Measurements from ENCODE around the gene OR2D2. TPM values are rescaled to one million over a fixed set of nuclear protein-coding genes. Genes with fewer than 3 reads are reported as not detected.
A peak's percentile ranks its signal among the peaks of the same experiment; 100 is the strongest.

OR2D2 gene, protein sequence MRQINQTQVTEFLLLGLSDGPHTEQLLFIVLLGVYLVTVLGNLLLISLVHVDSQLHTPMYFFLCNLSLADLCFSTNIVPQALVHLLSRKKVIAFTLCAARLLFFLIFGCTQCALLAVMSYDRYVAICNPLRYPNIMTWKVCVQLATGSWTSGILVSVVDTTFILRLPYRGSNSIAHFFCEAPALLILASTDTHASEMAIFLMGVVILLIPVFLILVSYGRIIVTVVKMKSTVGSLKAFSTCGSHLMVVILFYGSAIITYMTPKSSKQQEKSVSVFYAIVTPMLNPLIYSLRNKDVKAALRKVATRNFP
- polyA plus RNA-seq (2013, experiment 1 of 4), result not detected
- polyA plus RNA-seq (2013, experiment 2 of 4), result not detected
- polyA plus RNA-seq (2013, experiment 3 of 4), result not detected
- not detected for polyA plus RNA-seq (2013, experiment 4 of 4)

DNA sequence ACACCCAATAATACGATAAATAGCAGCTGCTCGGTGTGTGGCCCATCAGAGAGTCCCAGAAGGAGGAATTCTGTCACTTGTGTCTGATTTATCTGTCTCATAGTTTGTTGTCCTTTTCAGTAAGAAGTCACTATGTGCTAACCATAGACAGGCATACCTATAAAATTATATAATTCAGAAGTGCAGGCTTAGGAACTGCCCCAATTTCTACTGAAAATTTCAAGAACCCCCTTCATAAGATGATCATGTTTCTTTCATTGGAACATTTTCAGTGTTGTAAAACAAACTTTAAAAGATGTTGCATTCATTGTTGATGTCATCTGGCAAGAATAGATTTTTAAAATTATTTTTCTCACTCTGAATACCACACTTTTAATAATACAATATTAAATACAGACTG lies at the start of gene OR2D2:
Gene OR2D2, minus strand, starts transcription at position 101 of the 400 bp plus-strand sequence. Its CDS starts 0 bp downstream, at position 101.
- Histone ChIP-seq H3K4me1 (ENCODE audit: control insufficient read depth, insufficient read depth, low read length) (no peaks in the 10 kb centered on the region), H3K4me3 (ENCODE audit: insufficient read depth, low read depth, low read length) (no peak within 1 kb of the TSS), H3K27ac (ENCODE audit: insufficient read depth, low read depth, low read length, poor library complexity, severe bottlenecking) (no peak within 1 kb of the TSS), H3K27me3 (ENCODE audit: control insufficient read depth, insufficient read depth, low read length, poor library complexity, severe bottlenecking) (no peaks in the 10 kb centered on the region), H3K9me3 (ENCODE audit: control insufficient read depth, low read length) (no peaks in the 10 kb centered on the region), H3K36me3 (ENCODE audit: control insufficient read depth, insufficient read depth, low read length) (no peaks in the 10 kb centered on the region)
- WGBS, 2 experiments, result 94 to 100% methylated on average over 2 of the region's 2 CpGs

DNA sequence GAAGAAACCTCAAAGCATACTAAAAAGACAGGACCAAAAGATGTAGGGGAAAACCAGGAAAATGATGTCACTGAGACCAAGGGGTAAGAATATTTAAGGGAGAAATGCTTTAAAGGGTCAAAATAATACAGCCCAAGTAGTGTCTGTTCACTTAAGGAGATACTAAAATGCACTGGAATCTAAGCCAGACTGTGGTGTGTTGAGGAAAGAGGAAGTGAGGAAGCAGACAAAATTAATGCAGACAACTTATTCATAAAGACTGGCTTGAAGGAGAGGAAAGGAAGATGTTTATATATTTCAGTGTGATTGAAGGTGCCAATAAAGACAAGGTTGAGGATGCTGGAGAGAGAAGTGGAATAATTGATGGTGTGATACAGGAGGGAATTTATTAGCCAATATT lies 49.7 kb upstream of the OR2D2 start:
- H3K27ac ChIP-seq (ENCODE audit: insufficient read depth, low read depth, low read length, poor library complexity, severe bottlenecking), result no peak overlapping the region
- no peaks in the 10 kb centered on the region for H3K27me3 ChIP-seq (ENCODE audit: control insufficient read depth, insufficient read depth, low read length, poor library complexity, severe bottlenecking)
- no peaks in the 10 kb centered on the region for H3K36me3 ChIP-seq (ENCODE audit: control insufficient read depth, insufficient read depth, low read length)
- no peaks in the 10 kb centered on the region for H3K9me3 ChIP-seq (ENCODE audit: control insufficient read depth, low read length)
- H3K4me3 ChIP-seq (ENCODE audit: insufficient read depth, low read depth, low read length), result no peak overlapping the region
- H3K4me1 ChIP-seq (ENCODE audit: control insufficient read depth, insufficient read depth, low read length), result no peaks in the 10 kb centered on the region

DNA sequence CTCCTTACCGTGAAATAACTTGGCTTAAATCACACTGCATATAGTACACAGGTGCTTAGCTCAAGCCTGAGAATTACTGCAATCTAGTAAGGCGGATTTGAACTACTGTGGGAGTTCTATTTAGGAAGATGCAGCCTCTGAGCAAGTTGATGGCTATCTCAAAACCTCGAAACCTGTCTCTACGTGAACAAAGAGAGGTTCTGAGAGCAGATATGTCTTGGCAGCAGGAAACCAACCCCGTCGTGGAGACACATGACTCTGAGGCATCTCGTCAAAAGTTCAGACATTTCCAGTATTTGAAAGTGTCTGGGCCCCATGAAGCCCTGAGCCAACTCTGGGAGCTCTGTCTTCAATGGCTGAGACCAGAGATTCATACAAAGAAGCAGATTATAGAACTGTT lies 39.8 kb upstream of the OR2D2 start:
- Histone ChIP-seq H3K4me1 (ENCODE audit: control insufficient read depth, insufficient read depth, low read length) (peaks cover 3% of the 10 kb centered on the region), H3K27me3 (ENCODE audit: control insufficient read depth, insufficient read depth, low read length, poor library complexity, severe bottlenecking) (peaks cover 6% of the 10 kb centered on the region), H3K9me3 (ENCODE audit: control insufficient read depth, low read length) (no peaks in the 10 kb centered on the region), H3K27ac (ENCODE audit: insufficient read depth, low read depth, low read length, poor library complexity, severe bottlenecking) (no peak overlapping the region), H3K4me3 (ENCODE audit: insufficient read depth, low read depth, low read length) (no peak overlapping the region), H3K36me3 (ENCODE audit: control insufficient read depth, insufficient read depth, low read length) (no peaks in the 10 kb centered on the region)
- 93 to 96% methylated on average over 7 of the region's 7 CpGs for WGBS, 2 experiments

DNA sequence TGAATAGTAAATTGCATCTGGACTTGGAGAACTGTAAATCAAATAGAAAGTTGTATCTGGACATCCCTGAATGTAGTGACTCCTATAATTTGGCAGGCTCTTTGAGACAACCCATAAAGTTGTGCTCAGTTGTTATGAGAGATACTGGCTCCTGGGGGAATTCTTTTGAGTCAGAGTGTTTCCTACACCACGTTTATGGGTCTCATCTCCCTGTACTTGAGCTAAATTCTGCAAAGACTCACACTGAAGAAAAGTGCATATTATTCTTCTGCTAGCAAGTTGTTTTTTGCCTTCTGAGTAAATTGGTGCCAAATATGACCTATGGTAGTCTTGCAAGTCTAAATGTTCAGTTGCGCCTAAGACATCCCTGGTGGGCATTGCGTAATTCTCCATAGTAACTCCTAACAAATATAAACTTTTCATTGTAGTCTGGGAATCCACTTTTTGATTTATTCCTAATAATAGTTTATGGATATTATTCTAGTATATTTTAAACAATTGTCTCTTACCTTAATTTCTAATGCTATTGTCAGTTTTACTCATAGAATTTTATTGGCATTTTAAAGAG lies 38.9 kb upstream of the OR2D2 start:
- Histone ChIP-seq H3K36me3 (ENCODE audit: control insufficient read depth, insufficient read depth, low read length) (no peaks in the 10 kb centered on the region), H3K27me3 (ENCODE audit: control insufficient read depth, insufficient read depth, low read length, poor library complexity, severe bottlenecking) (peaks cover 6% of the 10 kb centered on the region), H3K27ac (ENCODE audit: insufficient read depth, low read depth, low read length, poor library complexity, severe bottlenecking) (no peak overlapping the region), H3K9me3 (ENCODE audit: control insufficient read depth, low read length) (no peaks in the 10 kb centered on the region), H3K4me1 (ENCODE audit: control insufficient read depth, insufficient read depth, low read length) (peaks cover 4% of the 10 kb centered on the region), H3K4me3 (ENCODE audit: insufficient read depth, low read depth, low read length) (no peak overlapping the region)
- 92 to 94% methylated on average over 1 to 3 of the region's 3 CpGs for WGBS, 2 experiments

DNA sequence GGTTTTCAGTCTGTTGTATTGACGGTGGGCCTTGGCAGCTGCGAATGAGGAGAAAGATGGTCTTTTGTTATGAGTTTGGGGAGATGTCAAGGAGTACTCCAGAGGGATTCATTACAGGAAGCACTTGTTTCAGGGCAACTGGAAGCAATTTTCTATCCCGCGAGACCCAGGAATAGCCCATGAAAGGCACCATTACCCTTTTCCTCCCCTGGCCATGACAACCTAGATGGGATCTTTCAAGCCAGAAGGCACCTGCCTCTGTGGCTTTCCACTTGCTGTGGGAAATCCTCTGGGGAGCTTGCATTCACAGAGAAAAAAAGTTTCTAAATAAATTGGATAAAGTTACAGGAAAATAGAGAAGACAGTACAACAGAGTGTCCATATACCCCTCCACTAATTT lies 36.6 kb upstream of the OR2D2 start:
- no peak overlapping the region for H3K4me3 ChIP-seq (ENCODE audit: insufficient read depth, low read depth, low read length)
- H3K27me3 ChIP-seq (ENCODE audit: control insufficient read depth, insufficient read depth, low read length, poor library complexity, severe bottlenecking), result peaks cover 6% of the 10 kb centered on the region
- H3K4me1 ChIP-seq (ENCODE audit: control insufficient read depth, insufficient read depth, low read length), result peaks cover 4% of the 10 kb centered on the region
- 68 to 69% methylated on average over 4 of the region's 4 CpGs for WGBS, 2 experiments
- H3K9me3 ChIP-seq (ENCODE audit: control insufficient read depth, low read length), result no peaks in the 10 kb centered on the region
- H3K27ac ChIP-seq (ENCODE audit: insufficient read depth, low read depth, low read length, poor library complexity, severe bottlenecking), result no peak overlapping the region
- no peaks in the 10 kb centered on the region for H3K36me3 ChIP-seq (ENCODE audit: control insufficient read depth, insufficient read depth, low read length)

DNA sequence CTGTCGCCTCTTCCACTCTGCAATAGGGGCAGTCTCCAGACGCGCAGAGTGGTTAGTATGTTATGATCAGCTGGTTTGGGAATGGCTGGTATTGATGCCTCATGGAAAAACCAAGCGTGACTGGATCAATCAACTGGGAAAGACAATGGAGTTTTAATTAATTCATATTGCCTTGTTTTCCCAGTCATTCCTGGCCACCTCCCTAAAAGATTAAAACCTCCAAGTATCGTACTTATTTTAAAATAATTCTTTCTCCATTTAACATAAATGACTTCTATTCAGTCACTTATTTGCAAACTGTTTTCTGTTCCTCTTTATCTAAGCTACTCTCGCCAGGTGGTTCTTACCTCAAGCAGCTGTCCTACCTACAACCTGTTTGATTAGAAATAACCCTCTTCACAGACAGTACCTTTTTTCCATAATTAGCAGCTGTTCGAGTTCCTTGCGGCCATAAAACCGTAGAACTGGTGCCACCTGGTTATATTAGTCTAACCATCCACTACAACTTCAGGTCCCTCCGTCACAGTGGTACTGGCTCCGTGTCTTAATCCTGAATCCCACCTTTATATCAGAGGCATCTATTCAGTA lies 34.8 kb upstream of the OR2D2 start:
- Histone ChIP-seq H3K27ac (ENCODE audit: insufficient read depth, low read depth, low read length, poor library complexity, severe bottlenecking) (no peak overlapping the region), H3K27me3 (ENCODE audit: control insufficient read depth, insufficient read depth, low read length, poor library complexity, severe bottlenecking) (peaks cover 6% of the 10 kb centered on the region), H3K4me3 (ENCODE audit: insufficient read depth, low read depth, low read length) (peak overlapping the region; percentile 69), H3K9me3 (ENCODE audit: control insufficient read depth, low read length) (no peaks in the 10 kb centered on the region), H3K4me1 (ENCODE audit: control insufficient read depth, insufficient read depth, low read length) (peaks cover 4% of the 10 kb centered on the region), H3K36me3 (ENCODE audit: control insufficient read depth, insufficient read depth, low read length) (no peaks in the 10 kb centered on the region)
- 26 to 37% methylated on average over 10 to 11 of the region's 11 CpGs for WGBS, 2 experiments

DNA sequence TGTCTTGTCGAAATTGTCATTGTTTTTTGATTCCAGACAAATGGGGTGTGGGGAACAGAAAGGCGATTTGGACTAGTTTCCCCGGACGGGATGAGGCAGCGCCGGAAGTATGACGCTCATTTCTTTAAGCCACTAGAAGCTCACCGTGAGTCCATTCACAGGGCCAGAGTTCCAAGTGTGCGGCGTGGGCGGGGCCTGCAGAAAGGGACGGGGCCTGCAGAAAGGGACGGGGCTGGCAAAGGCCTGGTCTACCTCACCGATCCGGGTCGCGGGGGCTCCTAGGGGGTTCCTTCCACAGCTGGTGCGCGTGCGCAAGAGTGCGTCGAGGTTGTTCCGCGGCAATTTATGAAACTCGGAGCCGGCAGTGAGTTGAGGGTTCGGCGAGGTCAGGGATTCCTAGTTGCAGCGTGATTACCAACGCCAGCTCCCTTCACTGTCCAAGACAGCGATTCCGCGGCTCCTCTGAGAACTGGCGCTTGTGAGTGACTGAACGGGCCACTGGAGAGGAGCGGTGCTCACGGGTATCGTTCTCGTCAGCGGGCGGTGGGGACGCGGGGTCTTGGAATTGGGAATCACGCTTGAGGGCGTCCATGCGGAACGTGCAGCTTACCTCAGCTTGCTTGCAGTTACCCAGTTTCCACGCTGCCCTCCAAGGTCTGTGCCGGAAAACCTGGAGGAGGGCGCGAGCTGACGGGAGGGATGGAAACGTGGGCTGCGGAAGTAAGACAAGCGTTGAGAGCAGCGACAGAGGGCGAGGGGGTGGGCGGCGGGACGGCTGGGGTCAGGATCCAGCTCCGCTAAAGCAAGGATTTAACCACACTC lies 34.1 kb upstream of the OR2D2 start, which contains the start of gene ZNF215:
Gene ZNF215, plus strand, starts transcription at position 219 of the 822 bp plus-strand sequence. CDS start 5,847 bp downstream, outside the sequence.
- no peaks in the 10 kb centered on the region for H3K36me3 ChIP-seq (ENCODE audit: control insufficient read depth, insufficient read depth, low read length)
- H3K27ac ChIP-seq (ENCODE audit: insufficient read depth, low read depth, low read length, poor library complexity, severe bottlenecking), result peak within 1 kb of the TSS; percentile 44
- H3K4me3 ChIP-seq (ENCODE audit: insufficient read depth, low read depth, low read length), result peak within 1 kb of the TSS; percentile 69
- peaks cover 4% of the 10 kb centered on the region for H3K4me1 ChIP-seq (ENCODE audit: control insufficient read depth, insufficient read depth, low read length)
- peaks cover 6% of the 10 kb centered on the region for H3K27me3 ChIP-seq (ENCODE audit: control insufficient read depth, insufficient read depth, low read length, poor library complexity, severe bottlenecking)
- no peaks in the 10 kb centered on the region for H3K9me3 ChIP-seq (ENCODE audit: control insufficient read depth, low read length)
- WGBS, 2 experiments, result 1% methylated on average over 61 of the region's 61 CpGs

DNA sequence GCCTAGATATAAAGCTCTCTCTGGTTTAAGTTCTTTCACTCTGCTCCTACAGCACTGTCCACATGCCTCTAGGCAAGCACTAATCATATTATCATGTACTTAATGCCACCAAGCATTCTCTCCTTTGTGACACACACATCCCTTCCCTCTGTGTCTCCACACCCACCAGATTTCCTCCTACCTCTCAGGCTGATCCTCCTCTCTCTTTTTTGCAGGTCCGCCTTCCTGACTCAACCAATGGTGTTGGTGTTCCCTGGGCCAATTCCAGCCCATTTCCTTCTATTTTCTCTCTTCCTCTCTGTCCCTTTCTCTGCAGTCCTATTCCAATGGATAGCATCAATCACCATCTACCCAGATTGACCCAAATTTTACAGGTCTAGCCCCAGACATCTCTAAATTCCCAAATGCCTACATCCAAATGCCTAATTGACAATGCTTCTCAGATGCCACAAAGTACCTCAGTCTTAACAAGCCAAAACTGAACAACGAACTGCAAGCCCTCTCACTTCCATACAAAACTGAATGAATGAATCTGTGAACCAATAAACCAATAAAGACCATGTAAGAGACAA lies 33.4 kb upstream of the OR2D2 start:
- peaks cover 6% of the 10 kb centered on the region for H3K27me3 ChIP-seq (ENCODE audit: control insufficient read depth, insufficient read depth, low read length, poor library complexity, severe bottlenecking)
- no peaks in the 10 kb centered on the region for H3K9me3 ChIP-seq (ENCODE audit: control insufficient read depth, low read length)
- H3K4me3 ChIP-seq (ENCODE audit: insufficient read depth, low read depth, low read length), result peak overlapping the region; percentile 69
- H3K36me3 ChIP-seq (ENCODE audit: control insufficient read depth, insufficient read depth, low read length), result no peaks in the 10 kb centered on the region
- peaks cover 4% of the 10 kb centered on the region for H3K4me1 ChIP-seq (ENCODE audit: control insufficient read depth, insufficient read depth, low read length)
- 55 to 63% methylated on average over 2 of the region's 2 CpGs for WGBS, 2 experiments
- peak overlapping the region; percentile 44 for H3K27ac ChIP-seq (ENCODE audit: insufficient read depth, low read depth, low read length, poor library complexity, severe bottlenecking)

DNA sequence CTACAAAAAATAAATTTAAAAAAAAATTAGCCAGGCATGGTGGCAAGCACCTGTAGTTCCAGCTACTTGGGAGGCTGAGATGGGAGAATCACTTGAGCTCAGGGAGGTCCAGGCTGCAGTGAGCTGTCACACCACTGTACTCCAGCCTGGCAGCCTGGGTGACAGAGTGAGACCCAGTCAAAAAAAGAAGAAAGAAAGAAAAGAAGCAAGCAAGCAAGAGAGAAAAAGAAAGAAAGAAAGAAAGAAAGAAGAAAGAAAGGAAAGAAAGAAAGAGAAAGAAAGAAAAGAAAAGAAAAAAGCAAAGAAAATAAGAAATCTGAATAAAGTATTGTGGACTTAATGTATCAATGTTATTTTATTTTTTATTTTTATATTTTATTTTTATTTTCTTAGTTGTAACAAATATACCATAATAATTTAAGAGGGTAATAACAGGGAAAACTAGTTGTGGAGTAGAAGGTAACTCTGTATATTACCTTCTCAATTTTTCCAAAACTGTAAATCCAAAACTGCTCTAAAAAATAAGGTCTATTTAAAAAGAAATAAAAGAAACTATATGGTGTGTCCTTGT lies 32.8 kb upstream of the OR2D2 start:
- Histone ChIP-seq H3K27ac (ENCODE audit: insufficient read depth, low read depth, low read length, poor library complexity, severe bottlenecking) (no peak overlapping the region), H3K27me3 (ENCODE audit: control insufficient read depth, insufficient read depth, low read length, poor library complexity, severe bottlenecking) (peaks cover 6% of the 10 kb centered on the region), H3K4me3 (ENCODE audit: insufficient read depth, low read depth, low read length) (no peak overlapping the region), H3K9me3 (ENCODE audit: control insufficient read depth, low read length) (no peaks in the 10 kb centered on the region), H3K4me1 (ENCODE audit: control insufficient read depth, insufficient read depth, low read length) (peaks cover 4% of the 10 kb centered on the region), H3K36me3 (ENCODE audit: control insufficient read depth, insufficient read depth, low read length) (no peaks in the 10 kb centered on the region)
